A673 (cell line): Measurements from ENCODE around the gene VSTM1.

ENCODE experiments used
- CTCF ChIP-seq: fragments of 300-800, 200-600 bp; sonication (generic); conservative IDR thresholded peaks from 2 replicates; pipeline ENCODE4 v1.5.1; 2017; ENCODE audit warnings: low read depth, mild to moderate bottlenecking, antibody characterized with exemption, low read length, moderate library complexity, mixed read lengths
- EZH2 ChIP-seq: fragments of 200-600 bp; sonication (generic); IDR thresholded peaks from 2 replicates; pipeline ENCODE4 v1.6.1; 2017; ENCODE audit warnings: borderline replicate concordance, low read depth, mild to moderate bottlenecking, mixed read lengths, antibody characterized with exemption, low read length; ENCODE audit not compliant: poor library complexity, severe bottlenecking

- TF ChIP-seq CTCF (no peak), EZH2 (no peak)
Measured at GRCh38 chr19:54026656-54027055, 37.0 kb downstream of the VSTM1 start.
